Measurements from ENCODE around the gene GTF3C5. TPM values are rescaled to one million over a fixed set of nuclear protein-coding genes. Genes with fewer than 3 reads are reported as not detected.
A peak's percentile ranks its signal among the peaks of the same experiment; 100 is the strongest.

GTF3C5 gene
- total RNA-seq, 1 donor from 2014 or later, result 36.5 TPM

DNA sequence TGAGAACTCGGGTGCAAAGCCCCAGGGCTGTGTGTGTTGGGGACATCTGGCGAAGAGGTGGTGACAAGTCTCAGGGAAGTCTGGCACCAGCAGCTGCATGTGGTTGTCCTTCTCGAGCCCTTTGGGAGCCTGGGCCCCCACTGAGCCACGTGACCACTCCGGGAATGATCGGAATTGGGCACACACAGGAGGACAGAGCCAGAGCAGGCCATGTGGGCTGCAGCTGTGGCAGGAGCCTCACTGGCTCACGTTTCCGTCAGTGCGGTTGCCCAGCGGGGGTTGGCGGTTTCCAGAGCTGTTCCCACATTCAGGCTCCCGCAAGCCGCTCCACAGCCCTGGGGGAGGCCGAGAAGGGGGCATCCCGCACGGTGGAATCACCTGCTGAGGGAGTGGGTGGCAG, 24.2 kb downstream of the GTF3C5 start:
- H3K36me3 Mint-ChIP-seq (ENCODE audit: low read depth), result peaks cover 35% of the 10 kb centered on the region
- DNase-seq (ENCODE audit: low spot score), result peak; percentile 93

DNA sequence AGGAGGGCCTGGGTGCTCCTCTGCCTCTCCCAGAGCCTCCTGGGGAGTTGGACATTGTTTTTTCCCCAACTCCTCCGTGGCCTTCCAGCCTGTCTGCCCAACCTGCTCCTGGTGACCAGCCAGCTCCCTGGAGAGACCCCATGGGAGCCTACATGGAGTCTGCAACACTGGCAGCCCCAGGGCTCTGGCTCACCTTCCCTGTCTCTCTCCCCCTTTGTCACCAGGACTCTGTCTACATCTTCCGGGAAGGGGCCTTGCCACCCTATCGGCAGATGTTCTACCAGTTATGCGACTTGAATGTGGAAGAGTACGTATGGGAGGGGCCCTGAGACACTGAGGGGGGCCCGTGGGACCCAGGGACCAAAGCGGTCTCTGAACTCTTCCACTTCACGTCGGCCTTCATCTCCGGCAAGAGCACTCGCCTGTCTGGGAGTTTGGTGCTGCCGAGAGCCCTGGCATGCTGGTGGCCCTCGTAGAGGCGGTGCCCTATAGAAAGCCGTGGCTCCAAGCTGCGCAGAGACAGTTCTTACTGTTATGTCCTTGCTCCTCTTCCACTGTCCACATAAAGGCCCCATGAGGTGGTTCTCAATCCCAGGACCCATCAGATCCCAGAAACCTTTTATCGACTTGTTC, 25.1 kb downstream of the GTF3C5 start:
- H3K27ac Mint-ChIP-seq (ENCODE audit: unreplicated experiment), result no peak overlapping the region
- peaks cover 41% of the 10 kb centered on the region for H3K4me1 Mint-ChIP-seq (ENCODE audit: low read depth)
- H3K36me3 Mint-ChIP-seq (ENCODE audit: low read depth), result peaks cover 33% of the 10 kb centered on the region
- H3K27me3 Mint-ChIP-seq (ENCODE audit: low read depth), result no peaks in the 10 kb centered on the region
- no peaks in the 10 kb centered on the region for H3K9me3 Mint-ChIP-seq (ENCODE audit: low read depth)
- peak; percentile 79 for DNase-seq (ENCODE audit: low spot score)
- TF ChIP-seq, protein P1, sequence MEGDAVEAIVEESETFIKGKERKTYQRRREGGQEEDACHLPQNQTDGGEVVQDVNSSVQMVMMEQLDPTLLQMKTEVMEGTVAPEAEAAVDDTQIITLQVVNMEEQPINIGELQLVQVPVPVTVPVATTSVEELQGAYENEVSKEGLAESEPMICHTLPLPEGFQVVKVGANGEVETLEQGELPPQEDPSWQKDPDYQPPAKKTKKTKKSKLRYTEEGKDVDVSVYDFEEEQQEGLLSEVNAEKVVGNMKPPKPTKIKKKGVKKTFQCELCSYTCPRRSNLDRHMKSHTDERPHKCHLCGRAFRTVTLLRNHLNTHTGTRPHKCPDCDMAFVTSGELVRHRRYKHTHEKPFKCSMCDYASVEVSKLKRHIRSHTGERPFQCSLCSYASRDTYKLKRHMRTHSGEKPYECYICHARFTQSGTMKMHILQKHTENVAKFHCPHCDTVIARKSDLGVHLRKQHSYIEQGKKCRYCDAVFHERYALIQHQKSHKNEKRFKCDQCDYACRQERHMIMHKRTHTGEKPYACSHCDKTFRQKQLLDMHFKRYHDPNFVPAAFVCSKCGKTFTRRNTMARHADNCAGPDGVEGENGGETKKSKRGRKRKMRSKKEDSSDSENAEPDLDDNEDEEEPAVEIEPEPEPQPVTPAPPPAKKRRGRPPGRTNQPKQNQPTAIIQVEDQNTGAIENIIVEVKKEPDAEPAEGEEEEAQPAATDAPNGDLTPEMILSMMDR (IDR thresholded peaks at IDR 0.05), result no peak
- no peak overlapping the region for H3K4me3 Mint-ChIP-seq (ENCODE audit: unreplicated experiment)

More for the DNA sequence above, 24.2 kb downstream of the GTF3C5 start:
- TF ChIP-seq, protein P1 (IDR thresholded peaks at IDR 0.05), result no peak
- Mint-ChIP-seq H3K4me1 (ENCODE audit: low read depth) (peaks cover 40% of the 10 kb centered on the region), H3K4me3 (ENCODE audit: unreplicated experiment) (peak overlapping the region; percentile 12), H3K27me3 (ENCODE audit: low read depth) (no peaks in the 10 kb centered on the region), H3K27ac (ENCODE audit: unreplicated experiment) (peak overlapping the region; percentile 81), H3K9me3 (ENCODE audit: low read depth) (no peaks in the 10 kb centered on the region)

DNA sequence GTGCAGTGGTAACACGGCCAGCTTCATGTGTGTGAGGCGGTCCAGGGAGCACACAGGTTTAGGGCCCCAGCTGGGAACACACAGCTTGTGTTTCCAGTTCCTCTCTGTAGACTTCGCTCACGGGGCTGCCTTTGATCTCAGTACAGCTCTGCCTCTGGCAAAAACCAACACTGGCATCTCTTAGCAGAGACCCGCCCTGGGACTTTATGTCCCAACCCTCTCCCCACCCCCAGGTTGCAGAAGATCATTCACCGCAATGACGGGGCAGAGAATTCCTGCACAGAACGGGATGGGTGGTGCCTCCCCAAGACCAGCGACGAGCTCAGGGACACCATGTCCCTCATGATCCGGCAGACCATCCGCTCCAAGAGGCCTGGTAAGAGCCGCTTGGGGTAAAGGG, 25.7 kb downstream of the GTF3C5 start:
- peaks cover 44% of the 10 kb centered on the region for H3K4me1 Mint-ChIP-seq (ENCODE audit: low read depth)
- TF ChIP-seq, protein P1 (IDR thresholded peaks at IDR 0.05), result no peak
- no peak overlapping the region for H3K27ac Mint-ChIP-seq (ENCODE audit: unreplicated experiment)
- peaks cover 33% of the 10 kb centered on the region for H3K36me3 Mint-ChIP-seq (ENCODE audit: low read depth)
- no peaks in the 10 kb centered on the region for H3K27me3 Mint-ChIP-seq (ENCODE audit: low read depth)
- no peaks in the 10 kb centered on the region for H3K9me3 Mint-ChIP-seq (ENCODE audit: low read depth)
- no peak for DNase-seq (ENCODE audit: low spot score)
- H3K4me3 Mint-ChIP-seq (ENCODE audit: unreplicated experiment), result no peak overlapping the region

DNA sequence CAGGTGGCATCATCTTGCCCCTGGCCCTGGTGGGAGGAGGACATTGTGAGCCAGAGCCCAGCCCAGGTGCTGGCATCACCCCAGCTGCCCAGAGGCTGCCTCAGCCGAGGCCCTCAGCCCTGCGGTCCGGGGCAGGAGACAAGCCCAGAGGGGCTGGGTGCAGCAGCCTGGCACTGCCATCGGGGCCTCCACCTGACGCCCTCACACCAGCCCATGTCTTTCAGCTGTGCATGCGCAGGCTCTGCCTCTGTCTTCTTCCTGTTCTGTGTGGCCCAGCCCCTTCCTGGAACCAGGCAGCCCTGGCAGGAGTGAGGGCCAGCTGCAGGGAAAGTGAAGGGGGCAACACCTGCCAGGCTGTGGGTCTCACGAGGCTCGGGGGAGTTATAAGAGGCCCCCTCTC, 26.2 kb downstream of the GTF3C5 start:
- TF ChIP-seq, protein P1 (IDR thresholded peaks at IDR 0.05), result no peak
- Mint-ChIP-seq H3K27ac (ENCODE audit: unreplicated experiment) (no peak overlapping the region), H3K9me3 (ENCODE audit: low read depth) (no peaks in the 10 kb centered on the region), H3K4me1 (ENCODE audit: low read depth) (peaks cover 44% of the 10 kb centered on the region), H3K36me3 (ENCODE audit: low read depth) (peaks cover 31% of the 10 kb centered on the region), H3K27me3 (ENCODE audit: low read depth) (no peaks in the 10 kb centered on the region), H3K4me3 (ENCODE audit: unreplicated experiment) (no peak overlapping the region)
- peak; percentile 87 for DNase-seq (ENCODE audit: low spot score)

DNA sequence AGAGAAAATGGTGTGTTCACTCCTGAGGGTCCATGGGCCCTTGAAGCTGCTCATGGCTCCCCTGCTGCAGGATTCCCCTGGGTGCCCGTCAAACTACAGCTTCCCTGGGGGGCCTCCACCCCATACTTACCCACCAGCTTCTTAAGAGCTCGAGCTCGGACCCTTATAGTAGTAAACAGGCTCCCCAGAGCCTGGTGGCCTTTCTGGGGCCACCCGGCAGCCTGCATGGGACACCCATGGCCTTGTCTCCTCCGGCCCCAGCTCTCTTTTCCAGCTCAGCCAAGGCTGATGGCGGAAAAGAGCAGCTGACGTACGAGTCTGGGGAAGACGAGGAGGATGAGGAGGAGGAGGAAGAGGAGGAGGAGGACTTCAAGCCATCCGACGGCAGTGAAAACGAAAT, 26.8 kb downstream of the GTF3C5 start:
- peaks cover 28% of the 10 kb centered on the region for H3K36me3 Mint-ChIP-seq (ENCODE audit: low read depth)
- TF ChIP-seq, protein P1 (IDR thresholded peaks at IDR 0.05), result no peak
- DNase-seq (ENCODE audit: low spot score), result peak; percentile 58
- H3K4me3 Mint-ChIP-seq (ENCODE audit: unreplicated experiment), result no peak overlapping the region
- no peak overlapping the region for H3K27ac Mint-ChIP-seq (ENCODE audit: unreplicated experiment)
- no peaks in the 10 kb centered on the region for H3K27me3 Mint-ChIP-seq (ENCODE audit: low read depth)
- peaks cover 44% of the 10 kb centered on the region for H3K4me1 Mint-ChIP-seq (ENCODE audit: low read depth)
- no peaks in the 10 kb centered on the region for H3K9me3 Mint-ChIP-seq (ENCODE audit: low read depth)
